HCT116 (cell line): ENCODE results near the gene ARHGEF3. TPM values are rescaled to one million over a fixed set of nuclear protein-coding genes. Genes with fewer than 3 reads are reported as not detected.

Experiments used
- ATAC-seq: fragments of 200-7000 bp; cut with Tn5 transposase; 2 replicates; pipeline ENCODE4 v1.9.1; 2020; ENCODE audit warnings: mild to moderate bottlenecking, moderate library complexity
- BruUV-seq: library from RNA; stranded (reverse); fragments of 400-500 nt; replicated peaks from 2 replicates; lab custom pipeline; 2021; lab: Mats Ljungman, UMichigan
- CTCF ChIA-PET: fragments of 300-600 bp; sonication (Branson Sonifier 250); formaldehyde crosslinking; loops from one replicate; lab custom pipeline; 2021; ENCODE audit warnings: antibody characterized with exemption; lab: Charles Lee
- POLR2A ChIA-PET: fragments of 300-600, 350-600 bp; sonication (Branson Sonifier 250); formaldehyde crosslinking; loops from one replicate; lab custom pipeline; 2021; ENCODE audit warnings: antibody characterized with exemption; lab: Charles Lee
- RAD21 ChIA-PET, 2 experiments: fragments of 300-600 bp; sonication (Branson Sonifier 250); formaldehyde crosslinking; loops; one replicate each; lab custom pipeline; 2023; ENCODE audit warnings: low total read pairs in 2 of 2; ENCODE audit not compliant: uncharacterized antibody in 2 of 2, unreplicated experiment in 2 of 2, low non-redundant PET in 1 of 2; lab: Charles Lee
- DNase-seq: peaks from one replicate; pipeline ENCODE4 v3.0.0-alpha.2; 2010; ENCODE audit warnings: low read depth, low spot score
- H2AFZ ChIP-seq: fragments of 200-600 bp; shearing (Covaris generic), sonication (generic); 2 replicates; pipeline ENCODE4 v1.6.1; 2017; ENCODE audit warnings: low read depth, mixed run types, mixed read lengths, antibody characterized with exemption, low read length; ENCODE audit not compliant: poor library complexity, severe bottlenecking
- H3K27ac ChIP-seq: 2 replicates; pipeline ENCODE4 v1.5.1; 2012; ENCODE audit warnings: low read depth, low read length
- H3K27me3 ChIP-seq: fragments of 200-600 bp; sonication (generic); 2 replicates; pipeline ENCODE4 v1.6.1; 2016; ENCODE audit warnings: mixed run types, low read length, mixed read lengths; ENCODE audit not compliant: insufficient read depth
- H3K36me3 ChIP-seq, 2 experiments: fragments of 200-500 bp in 1 of 2; fragments of 200-600 bp in 1 of 2; sonication (Bioruptor generic) in 1 of 2; sonication (generic) in 1 of 2; 2 replicates each; pipeline versions ENCODE4 v1.5.1 to v1.6.1; 2014 to 2016; ENCODE audit warnings: low read length in 2 of 2, inconsistent platforms in 1 of 2, mixed read lengths in 1 of 2, mixed run types in 1 of 2; ENCODE audit not compliant: insufficient read depth in 2 of 2, control insufficient read depth in 1 of 2
- H3K4me1 ChIP-seq, 2 experiments: fragments of 200-600 bp in 1 of 2; sonication (generic) in 1 of 2; 2 replicates each; pipeline versions ENCODE4 v1.5.1 to v1.6.1; 2012 to 2017; ENCODE audit warnings: low read length in 2 of 2, inconsistent platforms in 1 of 2, mild to moderate bottlenecking in 1 of 2, mixed read lengths in 1 of 2, mixed run types in 1 of 2, moderate library complexity in 1 of 2; ENCODE audit not compliant: insufficient read depth in 2 of 2, control insufficient read depth in 1 of 2
- H3K4me2 ChIP-seq: fragments of 200-600 bp; sonication (generic); 2 replicates; pipeline ENCODE4 v1.6.1; 2017; ENCODE audit warnings: mixed run types, low read length, mixed read lengths
- H3K4me3 ChIP-seq, 2 experiments: fragments of 200-600 bp in 1 of 2; sonication (generic) in 1 of 2; replicated peaks in 1 of 2; 2 replicates each; pipeline ENCODE4 v1.5.1; 2011 to 2016; ENCODE audit warnings: low read length in 2 of 2, control low read depth in 1 of 2, low read depth in 1 of 2, mild to moderate bottlenecking in 1 of 2, mixed read lengths in 1 of 2, mixed run types in 1 of 2
- H3K79me2 ChIP-seq: fragments of 200-600 bp; sonication (generic); 2 replicates; pipeline ENCODE4 v1.6.1; 2017; ENCODE audit warnings: mild to moderate bottlenecking, mixed run types, low read length, moderate library complexity, mixed read lengths; ENCODE audit not compliant: insufficient read depth
- H3K9ac ChIP-seq: fragments of 200-600 bp; sonication (generic); 2 replicates; pipeline ENCODE4 v1.6.1; 2016; ENCODE audit warnings: low read length, mixed read lengths
- H3K9me2 ChIP-seq: fragments of 200-600 bp; sonication (generic), shearing (Covaris generic); 2 replicates; pipeline ENCODE4 v1.6.1; 2017; ENCODE audit warnings: mixed run types, mild to moderate bottlenecking, moderate library complexity; ENCODE audit not compliant: insufficient read depth
- H3K9me3 ChIP-seq, 2 experiments: fragments of 200-500 bp in 1 of 2; fragments of 200-600 bp in 1 of 2; sonication (Bioruptor generic) in 1 of 2; sonication (generic) in 1 of 2; 2 replicates each; pipeline ENCODE4 v1.6.1; 2014 to 2017; ENCODE audit warnings: low read length in 2 of 2, mixed read lengths in 2 of 2, inconsistent platforms in 1 of 2, low read depth in 1 of 2, mild to moderate bottlenecking in 1 of 2, mixed run types in 1 of 2, moderate library complexity in 1 of 2; ENCODE audit not compliant: control insufficient read depth in 1 of 2, insufficient read depth in 1 of 2
- H4K20me1 ChIP-seq: fragments of 200-600 bp; sonication (generic), shearing (Covaris generic); 2 replicates; pipeline ENCODE4 v1.6.1; 2017; ENCODE audit warnings: mixed run types, mild to moderate bottlenecking, moderate library complexity; ENCODE audit not compliant: insufficient read depth
- CBX3 ChIP-seq: IDR thresholded peaks from 2 replicates; pipeline ENCODE4 v1.6.1; 2012; ENCODE audit warnings: low read depth
- CTCF ChIP-seq, 3 experiments: fragments of 200-600 bp in 1 of 3; sonication (generic) in 1 of 3; IDR thresholded peaks in 2 of 3; conservative IDR thresholded peaks in 1 of 3; 2 replicates each; pipeline ENCODE4 v1.5.1; 2012 to 2017; ENCODE audit warnings: low read depth in 2 of 3, low read length in 2 of 3, antibody characterized with exemption in 1 of 3, borderline replicate concordance in 1 of 3, control low read depth in 1 of 3, mild to moderate bottlenecking in 1 of 3, mixed read lengths in 1 of 3, mixed run types in 1 of 3, moderate library complexity in 1 of 3; ENCODE audit not compliant: insufficient read depth in 1 of 3
- EZH2 ChIP-seq: fragments of 200-600 bp; sonication (generic); IDR thresholded peaks from 2 replicates; pipeline ENCODE4 v1.6.1; 2017; ENCODE audit warnings: antibody characterized with exemption, mixed run types
- JUND ChIP-seq: IDR thresholded peaks from 2 replicates; pipeline ENCODE4 v1.6.1; 2012
- MAX ChIP-seq: IDR thresholded peaks from 2 replicates; pipeline ENCODE4 v1.6.1; 2012
- POLR2AphosphoS5 ChIP-seq: IDR thresholded peaks from 2 replicates; pipeline ENCODE4 v1.6.1; 2011; ENCODE audit warnings: mild to moderate bottlenecking, low read depth, low read length, moderate library complexity
- RAD21 ChIP-seq: IDR thresholded peaks from 2 replicates; pipeline ENCODE4 v1.6.1; 2012; ENCODE audit warnings: low read depth, mild to moderate bottlenecking
- REST ChIP-seq: IDR thresholded peaks from 2 replicates; pipeline ENCODE4 v1.6.1; 2012; ENCODE audit warnings: low read depth
- SIN3A ChIP-seq: IDR thresholded peaks from 2 replicates; pipeline ENCODE4 v1.6.1; 2012; ENCODE audit warnings: low read depth
- SRF ChIP-seq: IDR thresholded peaks from 2 replicates; pipeline ENCODE4 v1.6.1; 2012; ENCODE audit warnings: low read depth
- TCF7L2 ChIP-seq: IDR thresholded peaks from 2 replicates; pipeline ENCODE4 v1.7.0; 2011; ENCODE audit warnings: borderline replicate concordance, inconsistent platforms; ENCODE audit not compliant: insufficient read depth, insufficient read length; ENCODE audit errors: extremely low read depth
- YY1 ChIP-seq: IDR thresholded peaks from 2 replicates; pipeline ENCODE4 v1.6.1; 2011; ENCODE audit warnings: low read length, low read depth, moderate library complexity, mild to moderate bottlenecking; ENCODE audit not compliant: insufficient replicate concordance; ENCODE audit errors: extremely low read depth
- ZBTB33 ChIP-seq: IDR thresholded peaks from 2 replicates; pipeline ENCODE4 v1.6.1; 2011; ENCODE audit warnings: mild to moderate bottlenecking, low read length, moderate library complexity; ENCODE audit not compliant: insufficient replicate concordance; ENCODE audit errors: extremely low read depth
- ZFX ChIP-seq: fragments of 450-650 bp; IDR thresholded peaks from 2 replicates; pipeline ENCODE4 v1.6.1; 2017
- intact Hi-C: fragments of 100-400 bp; cut with micrococcal nuclease; formaldehyde crosslinking; loops from 2 replicates; pipeline ENCODE4 v1.10.0; 2022
- total RNA-seq: library from RNA; stranded (reverse); gene quantifications from one replicate; pipeline ENCODE4 v1.2.1, GENCODE V29; 2021; ENCODE audit not compliant: unreplicated experiment

The ARHGEF3 gene
- total RNA-seq, 1 experiment from 2014 or later = 18.1 TPM

GRCh38 chr3:56704706-56705105 is 97.0 kb downstream of the ARHGEF3 start:
- Histone ChIP-seq H3K4me1 (peaks cover 0 to 6% of the 10 kb centered on the region in 2 experiments; a peak in 1 of 4 replicates), H3K27me3 (no peaks in the 10 kb centered on the region), H3K4me3 (no peak overlapping the region), H4K20me1 (no peaks in the 10 kb centered on the region), H3K79me2 (no peaks in the 10 kb centered on the region), H3K9ac (no peak overlapping the region), H3K36me3 (no peaks in the 10 kb centered on the region), H3K27ac (no peak overlapping the region), H2AFZ (no peak overlapping the region), H3K4me2 (no peak overlapping the region), H3K9me2 (no peaks in the 10 kb centered on the region), H3K9me3 (no peaks in the 10 kb centered on the region)
- CTCF ChIA-PET = interaction anchor here (2.3 to 4.2 kb wide), 2 partner anchors 95 to 284 kb away, joined by 11 to 29 read pairs; no protein-coding TSS in a partner anchor
- RAD21 ChIA-PET = no interaction called here
- DNase-seq (no peak), ATAC-seq (no peak)
- TF ChIP-seq RAD21 (no peak), MAX (no peak), REST (no peak), TCF7L2 (no peak), CBX3 (no peak), SRF (no peak), EZH2 (no peak), JUND (no peak), ZFX (no peak), SIN3A (no peak), ZBTB33 (no peak), POLR2AphosphoS5 (no peak), YY1 (no peak), CTCF (IDR thresholded peaks at IDR 0.05 in 2 of 3, conservative IDR thresholded peaks at IDR 0.05 in 1 of 3; ENCODE audit: borderline replicate concordance in 1 of 3, insufficient read depth in 1 of 3, low read depth in 2 of 3, low read length in 2 of 3) (no peak)
- no TSS peak for BruUV-seq
- POLR2A ChIA-PET = no interaction called here
- intact Hi-C loops = no loop called here
